HG03108 (cell line): ENCODE measurements around the gene NPEPL1.

Experiments used
- ATAC-seq: cut with Tn5 transposase; IDR thresholded peaks from one replicate; pipeline ENCODE4 v1.9.1; 2021; ENCODE audit warnings: moderate library complexity; ENCODE audit not compliant: unreplicated experiment

NPEPL1 gene

GRCh38 chr20:58682656-58683531 is 9.7 kb upstream of the NPEPL1 start:
- ATAC-seq, result no peak

GRCh38 chr20:58684291-58684690 is 8.3 kb upstream of the NPEPL1 start:
- ATAC-seq, result no peak

GRCh38 chr20:58685988-58686387 is 6.6 kb upstream of the NPEPL1 start:
- no peak for ATAC-seq

- no peak for ATAC-seq
Measured at GRCh38 chr20:58688414-58688813, 4.2 kb upstream of the NPEPL1 start.

- ATAC-seq, result no peak
Measured at GRCh38 chr20:58688840-58689239, 3.8 kb upstream of the NPEPL1 start.

GRCh38 chr20:58690396-58691135 is 2.0 kb upstream of the NPEPL1 start:
- no peak for ATAC-seq

GRCh38 chr20:58691773-58692578 is 624 bp upstream of the NPEPL1 start:
- no peak for ATAC-seq

- peak; percentile 19 for ATAC-seq
Measured at GRCh38 chr20:58693226-58694006, 816 bp downstream of the NPEPL1 start.

- no peak for ATAC-seq
Measured at GRCh38 chr20:58694241-58695083, 1.9 kb downstream of the NPEPL1 start.

GRCh38 chr20:58695084-58695722 is 2.6 kb downstream of the NPEPL1 start:
- no peak for ATAC-seq

- ATAC-seq, result no peak
Measured at GRCh38 chr20:58695895-58696375, 3.3 kb downstream of the NPEPL1 start.

- no peak for ATAC-seq
Measured at GRCh38 chr20:58696411-58696961, 3.9 kb downstream of the NPEPL1 start.

- no peak for ATAC-seq
Measured at GRCh38 chr20:58697201-58697866, 4.7 kb downstream of the NPEPL1 start.

- no peak for ATAC-seq
Measured at GRCh38 chr20:58697867-58698703, 5.5 kb downstream of the NPEPL1 start.

GRCh38 chr20:58698741-58699622 is 6.4 kb downstream of the NPEPL1 start:
- ATAC-seq, result no peak

- no peak for ATAC-seq
Measured at GRCh38 chr20:58699623-58700107, 7.1 kb downstream of the NPEPL1 start.
